H1 (cell line): Measurements from ENCODE around the gene EYA2. TPM values are rescaled to one million over a fixed set of nuclear protein-coding genes. Genes with fewer than 3 reads are reported as not detected.

ENCODE experiments used
- CTCF ChIA-PET: fragments of 300-600 bp; sonication (Branson Sonifier 250); formaldehyde crosslinking; loops from one replicate; lab custom pipeline; 2021; ENCODE audit not compliant: partially characterized antibody; lab: Charles Lee
- POLR2A ChIA-PET: fragments of 300-600 bp; sonication (Branson Sonifier 250); formaldehyde crosslinking; loops from one replicate; lab custom pipeline; 2021; ENCODE audit warnings: inconsistent platforms; ENCODE audit not compliant: partially characterized antibody; lab: Charles Lee
- DNase-seq, 2 experiments: peaks; one replicate each; pipeline versions ENCODE4 v3.0.0 to v3.0.0-alpha.2; 2010 to 2022; ENCODE audit warnings: low spot score in 2 of 2, low read depth in 1 of 2, mixed read lengths in 1 of 2
- FAIRE-seq: peaks from 2 replicates; lab custom pipeline; 2011; peaks lifted over from hg19 to GRCh38; lab: Jason Lieb, UNC
- H2AFZ ChIP-seq: 2 replicates; pipeline ENCODE4 v1.8.1; 2012; ENCODE audit warnings: low read length, inconsistent platforms
- H2AK5ac ChIP-seq: 2 replicates; pipeline ENCODE4 v1.6.1; 2013; ENCODE audit warnings: low read depth, low read length
- H2BK120ac ChIP-seq: replicated peaks from 2 replicates; pipeline ENCODE3; 2013; ENCODE audit warnings: low read depth, low read length, inconsistent platforms
- H2BK12ac ChIP-seq: 2 replicates; pipeline ENCODE4 v1.6.1; 2013; ENCODE audit warnings: low read depth, low read length
- H2BK15ac ChIP-seq: 2 replicates; pipeline ENCODE4 v1.6.1; 2013; ENCODE audit warnings: low read length
- H2BK20ac ChIP-seq: 2 replicates; pipeline ENCODE4 v1.6.1; 2013; ENCODE audit warnings: low read length
- H2BK5ac ChIP-seq: 2 replicates; pipeline ENCODE4 v1.6.1; 2013; ENCODE audit warnings: low read depth, low read length
- H3K14ac ChIP-seq: 2 replicates; pipeline ENCODE4 v1.6.1; 2013; ENCODE audit warnings: inconsistent platforms; ENCODE audit not compliant: insufficient read length
- H3K18ac ChIP-seq: 2 replicates; pipeline ENCODE4 v1.6.1; 2013; ENCODE audit warnings: low read length; ENCODE audit errors: extremely low read depth
- H3K23ac ChIP-seq: 2 replicates; pipeline ENCODE4 v1.6.1; 2013; ENCODE audit warnings: inconsistent platforms; ENCODE audit not compliant: insufficient read length
- H3K23me2 ChIP-seq: 2 replicates; pipeline ENCODE4 v1.6.1; 2013; ENCODE audit warnings: low read depth, low read length
- H3K27ac ChIP-seq: 2 replicates; pipeline ENCODE4 v1.6.1; 2011; ENCODE audit warnings: low read depth, low read length, inconsistent platforms
- H3K27me3 ChIP-seq, 4 experiments: replicated peaks in 1 of 4; 1 replicate in 1 of 4; 2 replicates in 3 of 4; pipeline versions ENCODE4 v1.6.1 to v1.8.1; 2011 to 2013; ENCODE audit warnings: low read length in 3 of 4, mild to moderate bottlenecking in 3 of 4, inconsistent platforms in 2 of 4, mixed read lengths in 2 of 4, moderate library complexity in 1 of 4; ENCODE audit not compliant: control insufficient read depth in 3 of 4, insufficient read depth in 3 of 4; ENCODE audit errors: extremely low read depth in 1 of 4
- H3K36me3 ChIP-seq, 4 experiments: 2 replicates each; pipeline versions ENCODE4 v1.6.1 to v1.8.1; 2011 to 2013; ENCODE audit warnings: mild to moderate bottlenecking in 4 of 4, low read length in 3 of 4, moderate library complexity in 2 of 4, control low read depth in 1 of 4, inconsistent platforms in 1 of 4; ENCODE audit not compliant: insufficient read depth in 4 of 4, control insufficient read depth in 2 of 4
- H3K4ac ChIP-seq: replicated peaks from 2 replicates; pipeline ENCODE3; 2013; ENCODE audit warnings: low read length, low read depth, mixed read lengths, inconsistent platforms; ENCODE audit not compliant: insufficient read length
- H3K4me1 ChIP-seq, 4 experiments: replicated peaks in 1 of 4; 1 replicate in 1 of 4; 2 replicates in 3 of 4; pipeline versions ENCODE4 v1.6.1 to v1.8.1; 2011 to 2013; ENCODE audit warnings: low read length in 3 of 4, inconsistent platforms in 2 of 4, mixed read lengths in 1 of 4; ENCODE audit not compliant: insufficient read depth in 4 of 4, control insufficient read depth in 3 of 4
- H3K4me2 ChIP-seq, 2 experiments: 2 replicates each; pipeline versions ENCODE4 v1.6.1 to v1.8.1; 2011 to 2013; ENCODE audit warnings: low read depth in 2 of 2, low read length in 2 of 2, control low read depth in 1 of 2, inconsistent platforms in 1 of 2, mild to moderate bottlenecking in 1 of 2; ENCODE audit not compliant: insufficient read depth in 1 of 2
- H3K4me3 ChIP-seq, 4 experiments: fragments of 200-600, 300-600 bp in 1 of 4; sonication (generic), shearing (Covaris generic), sonication (Bioruptor Twin) in 1 of 4; 2 replicates each; pipeline versions ENCODE4 v1.5.1 to v1.8.1; 2011 to 2016; ENCODE audit warnings: low read length in 4 of 4, low read depth in 3 of 4, control low read depth in 2 of 4, inconsistent platforms in 2 of 4, mild to moderate bottlenecking in 2 of 4, mixed read lengths in 1 of 4, moderate library complexity in 1 of 4; ENCODE audit not compliant: insufficient read depth in 2 of 4; ENCODE audit errors: extremely low read depth in 1 of 4
- H3K56ac ChIP-seq: replicated peaks from 2 replicates; pipeline ENCODE3; 2013; ENCODE audit warnings: low read depth, mild to moderate bottlenecking, mixed read lengths, low read length, inconsistent platforms; ENCODE audit not compliant: insufficient read length
- H3K79me1 ChIP-seq: 2 replicates; pipeline ENCODE4 v1.6.1; 2013; ENCODE audit warnings: low read depth, low read length, control low read depth
- H3K79me2 ChIP-seq, 2 experiments: 2 replicates each; pipeline versions ENCODE4 v1.6.1 to v1.8.1; 2012 to 2013; ENCODE audit warnings: low read length in 2 of 2, mild to moderate bottlenecking in 2 of 2, inconsistent platforms in 1 of 2; ENCODE audit not compliant: insufficient read depth in 2 of 2, control insufficient read depth in 1 of 2
- H3K9ac ChIP-seq, 4 experiments: replicated peaks in 1 of 4; 1 replicate in 1 of 4; 2 replicates in 3 of 4; pipeline versions ENCODE4 v1.6.1 to v1.8.1; 2011 to 2013; ENCODE audit warnings: low read depth in 3 of 4, low read length in 3 of 4, control low read depth in 2 of 4, mild to moderate bottlenecking in 2 of 4, moderate library complexity in 2 of 4, inconsistent platforms in 1 of 4; ENCODE audit errors: extremely low read depth in 1 of 4
- H3K9me3 ChIP-seq, 2 experiments: 2 replicates each; pipeline versions ENCODE4 v1.6.1 to v1.8.1; 2012 to 2013; ENCODE audit warnings: mild to moderate bottlenecking in 2 of 2, moderate library complexity in 2 of 2, control low read depth in 1 of 2, inconsistent platforms in 1 of 2, low read depth in 1 of 2, low read length in 1 of 2, mixed read lengths in 1 of 2; ENCODE audit not compliant: insufficient read depth in 2 of 2
- H4K20me1 ChIP-seq, 2 experiments: replicated peaks in 1 of 2; 2 replicates each; pipeline versions ENCODE3 to v1.8.1; 2011 to 2013; ENCODE audit warnings: inconsistent platforms in 2 of 2, low read length in 2 of 2, mild to moderate bottlenecking in 1 of 2; ENCODE audit not compliant: insufficient read depth in 2 of 2, control insufficient read depth in 1 of 2
- H4K5ac ChIP-seq: 2 replicates; pipeline ENCODE4 v1.6.1; 2013; ENCODE audit warnings: low read length, low read depth, mixed read lengths, inconsistent platforms; ENCODE audit not compliant: insufficient read length
- H4K8ac ChIP-seq: 2 replicates; pipeline ENCODE4 v1.8.0; 2013; ENCODE audit warnings: mild to moderate bottlenecking, moderate library complexity, low read length, inconsistent platforms; ENCODE audit not compliant: insufficient read depth; ENCODE audit errors: extremely low read depth
- H4K91ac ChIP-seq: replicated peaks from 2 replicates; pipeline ENCODE3; 2013; ENCODE audit warnings: low read length, mixed read lengths, inconsistent platforms; ENCODE audit not compliant: insufficient read length
- CBX5 ChIP-seq: fragments of 300-800, 300-1000 bp; sonication (generic); IDR thresholded peaks from 2 replicates; pipeline ENCODE4 v1.7.1; 2016; ENCODE audit warnings: antibody characterized with exemption, low read length, low read depth
- CTBP2 ChIP-seq: IDR thresholded peaks from 2 replicates; pipeline ENCODE4 v1.7.0; 2011; ENCODE audit warnings: borderline replicate concordance, mild to moderate bottlenecking, moderate library complexity, mixed read lengths, low read length; ENCODE audit not compliant: insufficient read depth, insufficient read length
- FOSL1 ChIP-seq: IDR thresholded peaks from 2 replicates; pipeline ENCODE4 v1.6.1; 2011; ENCODE audit warnings: mild to moderate bottlenecking, low read depth, low read length, moderate library complexity; ENCODE audit not compliant: insufficient read depth
- HDAC6 ChIP-seq: IDR thresholded peaks from one replicate; pipeline ENCODE4 v1.7.1; 2012; ENCODE audit warnings: low read depth, mild to moderate bottlenecking, inconsistent platforms, low read length, moderate library complexity
- KDM5A ChIP-seq: fragments of 200-600 bp; IDR thresholded peaks from 2 replicates; pipeline ENCODE4 v1.7.1; 2012; ENCODE audit warnings: mild to moderate bottlenecking, low read length, inconsistent platforms, mixed read lengths
- PHF8 ChIP-seq: fragments of 200-600 bp; sonication (generic); conservative IDR thresholded peaks from 2 replicates; pipeline ENCODE4 v1.7.1; 2012; ENCODE audit warnings: low read depth, mild to moderate bottlenecking, inconsistent platforms, low read length, moderate library complexity
- SIN3A ChIP-seq, 2 experiments: IDR thresholded peaks in 1 of 2; conservative IDR thresholded peaks in 1 of 2; 2 replicates each; pipeline ENCODE4 v1.6.1; 2011 to 2012; ENCODE audit warnings: low read length in 2 of 2, improper control_type of control experiment in 1 of 2, low read depth in 1 of 2, mild to moderate bottlenecking in 1 of 2
- SP1 ChIP-seq: IDR thresholded peaks from 2 replicates; pipeline ENCODE4 v1.6.1; 2011; ENCODE audit warnings: low read depth, low read length
- TBP ChIP-seq: IDR thresholded peaks from 2 replicates; pipeline ENCODE4 v1.6.1; 2011; ENCODE audit warnings: low read depth, low read length, improper control_type of control experiment
- WGBS, 2 experiments: shearing (Covaris generic) in 1 of 2; methylation state at CpG; one replicate each; pipeline versions ENCODE4 v1.1.6 to v1.1.7; 2013 to 2015; ENCODE audit warnings: low lambda C conversion rate in 2 of 2, mixed read lengths in 2 of 2, inconsistent platforms in 1 of 2, low coverage in 1 of 2, missing lambda C conversion rate in 1 of 2; ENCODE audit not compliant: insufficient replicate concordance in 2 of 2, insufficient coverage in 1 of 2, insufficient read length in 1 of 2; ENCODE audit errors: extremely low coverage in 1 of 2, missing lambda C conversion rate in 1 of 2; 5-methylcytosine and 5-hydroxymethylcytosine counted together
- polyA plus RNA-seq, 7 experiments: library from polyadenylated mRNA; depleted of rRNA in 3 of 7; stranded (reverse) in 5 of 7; unstranded in 2 of 7; fragments of >200 nt in 5 of 7; fragments of 200-250 nt in 2 of 7; gene quantifications; 1 replicate in 5 of 7; 2 replicates in 1 of 7; 4 replicates in 1 of 7; pipeline versions ENCODE4 v1.2.1 to v1.2.3, GENCODE V29; 2011 to 2013; ENCODE audit warnings: missing spikeins in 2 of 7, mixed read lengths in 2 of 7
- total RNA-seq: library from RNA; stranded (reverse); fragmentation: NEBNext Ultra II Directional; extraction: Animal tissue kit (Norgen Biotek cat#: 25700); gene quantifications from 2 replicates; pipeline ENCODE4 v1.2.1, GENCODE V29; 2021

EYA2 gene
- total and polyA plus RNA-seq, 2 of the 8 experiments (the other 6 are each of a cell fraction or from before 2014, with no cell fraction given) = 1.6 to 1.7 TPM

- Histone ChIP-seq H3K14ac (no peak overlapping the region), H2BK5ac (no peak overlapping the region), H2AK5ac (no peak overlapping the region), H2BK12ac (no peak overlapping the region), H3K56ac (no peak overlapping the region), H2BK120ac (no peak overlapping the region), H2BK20ac (peak overlapping the region; percentile 52; the same call in 1 of the 2 replicates), H3K9ac (no peak overlapping the region), H3K18ac (no peak overlapping the region), H4K5ac (no peak overlapping the region), H3K36me3 (no peaks in the 10 kb centered on the region), H4K91ac (no peak overlapping the region), H4K20me1 (no peaks in the 10 kb centered on the region), H3K23me2 (no peaks in the 10 kb centered on the region), H3K23ac (no peak overlapping the region), H3K4me2 (no peak overlapping the region), H3K4me1 (peaks cover 1 to 10% (median 8%) of the 10 kb centered on the region in 4 experiments; a peak in 5 of 7 replicates), H4K8ac (no peak overlapping the region), H2AFZ (no peak overlapping the region), H3K79me2 (no peaks in the 10 kb centered on the region), H3K4me3 (no peak overlapping the region), H2BK15ac (no peak overlapping the region), H3K9me3 (no peaks in the 10 kb centered on the region), H3K79me1 (no peaks in the 10 kb centered on the region), H3K4ac (no peak overlapping the region), H3K27ac (no peak overlapping the region), H3K27me3 (no peaks in the 10 kb centered on the region)
- ChIA-PET POLR2A (interaction anchor here (1.3 kb wide), 1 partner anchor 16 kb away, joined by 3 read pairs; no protein-coding TSS in a partner anchor), CTCF (no interaction called here)
- TF ChIP-seq CBX5 (no peak), HDAC6 (no peak), PHF8 (no peak), SIN3A (conservative IDR thresholded peaks at IDR 0.05 in 1 of 2, IDR thresholded peaks at IDR 0.05 in 1 of 2; ENCODE audit: low read depth in 1 of 2, low read length in 2 of 2) (no peak), KDM5A (no peak), FOSL1 (no peak), SP1 (no peak), CTBP2 (no peak), TBP (no peak)
- DNase-seq (no peak), FAIRE-seq (no peak)
- 87% methylated on average over 6 of the region's 6 CpGs; no CpG with 5 or more reads in 1 of the 2 experiments for WGBS, 2 experiments
These were observed 108.6 kb downstream of the EYA2 start for GRCh38 chr20:47003223-47003622.
